SK-N-SH treated with all-trans-retinoic acid at 6 μM for 48 hours (cell line): ENCODE results near the gene DMD.

Experiments used
- GLIS3 ChIP-seq: fragments of 250-450 bp; sonication (Bioruptor Pico); IDR thresholded peaks from 2 replicates; pipeline ENCODE4 v1.5.0; 2020; ENCODE audit warnings: mild to moderate bottlenecking, moderate library complexity
- OSR1 ChIP-seq: fragments of 250-450 bp; sonication (Bioruptor Pico); IDR thresholded peaks from 2 replicates; pipeline ENCODE4 v1.8.0; 2022; ENCODE audit warnings: moderate library complexity, mild to moderate bottlenecking, inconsistent platforms
- PPARA ChIP-seq: fragments of 250-450 bp; sonication (Bioruptor Pico); IDR thresholded peaks from 2 replicates; pipeline ENCODE4 v1.5.0; 2020; ENCODE audit warnings: mild to moderate bottlenecking, borderline replicate concordance
- RARB ChIP-seq: fragments of 250-450 bp; sonication (Bioruptor Pico); IDR thresholded peaks from 2 replicates; pipeline ENCODE4 v1.8.0; 2021; ENCODE audit warnings: mild to moderate bottlenecking, moderate library complexity
- ZC3H10 ChIP-seq: fragments of 250-450 bp; sonication (Bioruptor Pico); IDR thresholded peaks from 2 replicates; pipeline ENCODE4 v1.5.1; 2021; ENCODE audit warnings: mild to moderate bottlenecking, moderate library complexity
- ZFP3 ChIP-seq: fragments of 250-450 bp; sonication (Bioruptor Pico); IDR thresholded peaks from 2 replicates; pipeline ENCODE4 v1.5.0; 2020; ENCODE audit warnings: mild to moderate bottlenecking, moderate library complexity
- ZFP30 ChIP-seq: fragments of 450-650 bp; formaldehyde crosslinking; IDR thresholded peaks from 2 replicates; pipeline ENCODE4 v1.5.0; 2022; ENCODE audit warnings: mild to moderate bottlenecking, moderate library complexity
- ZNF565 ChIP-seq: fragments of 450-650 bp; formaldehyde crosslinking; conservative IDR thresholded peaks from 2 replicates; pipeline ENCODE4 v1.5.0; 2020; ENCODE audit warnings: low read depth, mild to moderate bottlenecking, moderate library complexity
- ZNF70 ChIP-seq: fragments of 450-650 bp; formaldehyde crosslinking; IDR thresholded peaks from 2 replicates; pipeline ENCODE4 v1.5.0; 2020; ENCODE audit warnings: mild to moderate bottlenecking, moderate library complexity

GRCh38 chrX:31070057-31070468, 2141.3 kb downstream of the DMD start:
- TF ChIP-seq ZC3H10: no peak
- TF ChIP-seq ZFP30: no peak
- no peak for TF ChIP-seq PPARA (CRISPR knock-in tag)
- no peak for TF ChIP-seq ZFP3 (CRISPR knock-in tag)
- no peak for TF ChIP-seq ZNF565
- TF ChIP-seq ZNF70 (CRISPR knock-in tag): no peak
- no peak for TF ChIP-seq OSR1 (CRISPR knock-in tag)
- TF ChIP-seq GLIS3: no peak
- TF ChIP-seq RARB (CRISPR knock-in tag): no peak
